Smooth muscle cell of the brain vasculature (primary cell): Measurements from ENCODE around the gene FBXO45.
"Not testable (repeated sequence)": the region's sequence is repeated elsewhere in the genome, so short reads cannot be mapped to it uniquely, and the experiment has no call there.

Source experiments
- DNase-seq: peaks from one replicate; pipeline ENCODE4 v3.0.0-alpha.2; 2012; ENCODE audit warnings: low read depth, low spot score

The FBXO45 gene, protein sequence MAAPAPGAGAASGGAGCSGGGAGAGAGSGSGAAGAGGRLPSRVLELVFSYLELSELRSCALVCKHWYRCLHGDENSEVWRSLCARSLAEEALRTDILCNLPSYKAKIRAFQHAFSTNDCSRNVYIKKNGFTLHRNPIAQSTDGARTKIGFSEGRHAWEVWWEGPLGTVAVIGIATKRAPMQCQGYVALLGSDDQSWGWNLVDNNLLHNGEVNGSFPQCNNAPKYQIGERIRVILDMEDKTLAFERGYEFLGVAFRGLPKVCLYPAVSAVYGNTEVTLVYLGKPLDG

DNA sequence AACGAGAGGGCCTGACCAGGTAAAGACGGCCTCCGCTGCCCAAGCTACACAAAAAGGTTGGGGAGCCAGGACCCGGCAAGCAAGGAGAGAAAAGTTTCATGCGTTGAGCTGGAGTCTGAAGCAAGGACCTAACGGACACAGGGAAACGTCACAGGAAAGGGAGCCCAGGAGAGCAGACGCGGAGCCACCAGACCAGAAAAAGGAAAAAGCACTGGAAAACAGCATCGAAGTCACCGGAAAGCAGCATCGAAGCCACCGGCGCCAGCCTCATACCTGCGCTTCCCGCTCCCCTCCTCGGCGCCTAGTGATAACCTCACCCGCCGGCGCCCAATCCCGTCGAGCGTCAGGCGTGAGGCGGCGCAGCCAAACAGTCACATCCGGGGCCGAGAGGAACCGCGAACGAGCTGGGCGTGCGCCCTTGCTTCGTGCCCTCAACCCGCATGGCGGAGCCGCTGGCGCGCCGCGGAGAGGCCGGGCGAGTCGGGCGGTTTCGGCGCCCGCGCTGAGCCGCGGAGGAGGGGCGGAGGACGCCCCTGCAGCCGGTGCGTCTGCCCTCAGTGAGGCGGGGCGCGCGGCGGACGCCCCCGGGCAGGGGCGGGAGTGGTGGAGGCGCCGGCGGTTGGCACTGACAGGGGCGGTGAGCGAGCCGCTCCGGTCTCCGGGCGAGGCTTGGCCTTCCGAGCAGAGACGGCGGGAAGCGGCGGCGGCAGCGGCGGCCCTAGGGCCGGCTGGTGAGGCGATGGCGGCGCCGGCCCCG is at the start of gene FBXO45, which contains the start of gene WDR53:
FBXO45 (plus strand) TSS at position 415 of the 757 bp plus-strand sequence; CDS start at position 740, 325 bp downstream.
WDR53 (minus strand) TSS at position 309 of the 757 bp plus-strand sequence. CDS start 7,079 bp downstream, outside the sequence.
- peak; percentile 86 for DNase-seq

DNA sequence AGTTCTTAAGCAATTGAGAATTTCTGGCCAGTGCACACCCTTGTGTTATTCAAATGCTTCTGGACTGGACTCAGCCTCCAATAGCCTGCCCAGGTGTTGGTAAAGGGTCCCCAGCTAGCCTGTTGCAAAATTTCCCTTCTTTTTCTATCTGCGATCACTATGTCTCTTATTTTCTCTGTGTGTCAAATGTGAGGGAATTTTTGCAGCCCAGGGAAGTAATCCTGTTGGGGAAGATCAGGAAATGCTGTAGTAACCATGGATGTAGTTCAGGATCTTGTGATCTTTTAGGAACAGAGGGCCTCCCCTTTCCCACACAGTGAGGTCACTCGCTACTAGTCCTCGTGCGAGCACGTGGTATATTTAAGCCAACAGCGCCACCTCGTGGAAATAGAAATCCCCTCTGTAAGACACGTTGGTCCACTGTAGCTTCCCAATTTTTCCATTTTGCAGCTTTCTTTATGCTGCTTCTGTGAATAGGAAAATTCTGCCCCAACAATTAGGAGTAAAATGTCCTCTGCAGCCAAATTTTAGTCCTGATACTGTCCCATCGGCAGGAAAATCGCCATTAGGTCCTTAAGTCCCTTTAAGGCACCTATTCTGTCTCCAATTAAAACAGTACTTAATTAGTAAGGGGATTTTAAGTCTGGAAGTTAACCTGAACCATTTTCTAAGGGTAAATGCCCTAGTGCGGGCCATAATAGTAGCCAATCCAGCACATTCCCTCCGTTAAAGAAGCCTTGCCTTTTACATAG is 49.3 kb upstream of the FBXO45 start:
- DNase-seq = peak; percentile 32

- DNase-seq = no peak
Observed at GRCh38 chr3:196519718-196520082, 48.8 kb upstream of the FBXO45 start.

- not testable (repeated sequence) for DNase-seq
Observed at GRCh38 chr3:196521291-196521690, 47.2 kb upstream of the FBXO45 start.

DNA sequence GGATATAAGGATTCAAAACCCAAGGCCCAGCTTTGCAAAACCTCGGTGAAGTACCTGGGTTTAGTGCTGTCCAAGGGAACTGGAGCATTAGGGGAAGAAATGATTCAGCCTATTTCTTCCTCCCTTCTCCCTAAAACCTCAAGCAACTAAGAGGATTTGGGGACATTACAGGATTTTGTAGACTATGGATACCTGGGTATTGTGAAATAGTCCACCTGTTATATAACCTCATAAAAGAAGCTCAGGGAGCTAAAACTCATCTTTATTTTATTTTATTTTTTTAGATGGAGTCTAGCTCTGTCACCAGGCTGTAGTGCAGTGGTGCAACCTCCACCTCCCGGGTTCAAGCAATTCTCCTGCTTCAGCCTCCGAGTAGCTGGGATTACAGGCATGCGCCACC is 44.6 kb upstream of the FBXO45 start:
- no peak for DNase-seq

- DNase-seq = no peak
Observed at GRCh38 chr3:196524527-196524926, 43.9 kb upstream of the FBXO45 start.

DNA sequence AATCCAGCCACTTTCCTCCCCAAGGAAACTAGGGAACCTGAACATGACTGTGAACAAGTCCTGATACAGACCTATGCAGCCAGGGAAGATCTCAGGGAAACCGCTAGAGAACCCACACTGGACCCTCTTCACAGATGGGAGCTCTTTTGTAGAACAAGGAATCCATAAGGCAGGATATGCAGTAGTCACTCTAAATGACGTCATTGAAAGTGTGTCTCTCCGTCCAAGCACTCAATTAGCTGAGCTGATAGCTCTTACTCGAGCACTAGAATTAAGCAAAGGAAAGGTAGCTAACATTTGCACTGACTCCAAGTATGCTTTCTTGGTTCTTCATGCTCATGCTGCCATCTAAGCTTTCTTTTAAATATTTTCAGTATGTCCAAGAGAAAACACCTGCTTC is 43.3 kb upstream of the FBXO45 start:
- DNase-seq = no peak

DNA sequence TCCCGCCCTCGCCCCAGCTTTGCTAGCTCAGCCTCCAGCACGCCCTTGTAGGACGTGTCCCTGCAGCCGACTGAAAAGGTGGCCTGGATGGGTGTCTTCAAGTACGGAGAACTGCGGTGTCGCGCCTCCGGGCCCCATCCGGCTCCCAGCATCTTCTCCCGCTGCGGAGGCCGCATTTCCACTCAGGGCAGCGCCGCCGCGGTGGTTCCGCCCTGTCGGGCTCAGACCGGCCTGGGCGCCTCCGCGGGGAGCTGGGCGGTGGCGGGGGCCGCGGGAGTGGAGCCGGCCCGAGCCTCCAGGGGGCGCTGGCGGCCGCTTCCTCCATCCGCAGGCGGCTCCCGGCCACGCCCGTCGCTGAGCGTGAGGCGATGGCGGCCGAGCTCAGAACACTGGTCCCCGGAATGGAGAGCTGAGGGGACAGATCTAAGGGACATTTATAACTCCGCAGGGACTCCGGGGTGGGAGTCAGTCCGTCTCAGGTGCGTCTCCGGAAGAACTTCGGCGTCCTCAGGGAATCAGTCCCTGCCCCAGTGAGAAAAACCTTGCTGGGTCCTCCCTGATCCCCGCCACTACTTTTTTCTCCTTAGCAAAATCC is 39.7 kb upstream of the FBXO45 start:
- DNase-seq = peak; percentile 23

- no peak for DNase-seq
Observed at GRCh38 chr3:196531418-196531817, 37.0 kb upstream of the FBXO45 start.

DNA sequence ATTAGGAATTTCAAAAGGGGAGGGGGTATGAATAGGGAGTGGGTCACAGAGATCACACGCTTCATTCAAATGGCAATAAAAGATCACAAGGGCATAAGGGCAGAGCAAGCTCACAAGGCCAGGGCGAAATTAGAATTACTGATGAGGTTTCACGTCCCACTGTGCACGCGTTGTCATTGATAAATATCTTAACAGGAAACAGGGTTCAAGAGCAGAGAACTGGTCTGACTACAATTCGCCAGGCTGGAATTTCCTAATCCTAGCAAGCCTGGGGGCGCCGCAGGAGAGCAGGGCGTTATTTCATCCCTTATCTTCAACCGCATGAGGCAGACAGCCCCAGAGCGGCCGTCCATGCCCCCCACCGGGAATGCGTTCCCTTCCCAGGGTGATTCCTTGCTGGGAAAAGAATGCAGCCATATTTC is 35.2 kb upstream of the FBXO45 start:
- no peak for DNase-seq

DNA sequence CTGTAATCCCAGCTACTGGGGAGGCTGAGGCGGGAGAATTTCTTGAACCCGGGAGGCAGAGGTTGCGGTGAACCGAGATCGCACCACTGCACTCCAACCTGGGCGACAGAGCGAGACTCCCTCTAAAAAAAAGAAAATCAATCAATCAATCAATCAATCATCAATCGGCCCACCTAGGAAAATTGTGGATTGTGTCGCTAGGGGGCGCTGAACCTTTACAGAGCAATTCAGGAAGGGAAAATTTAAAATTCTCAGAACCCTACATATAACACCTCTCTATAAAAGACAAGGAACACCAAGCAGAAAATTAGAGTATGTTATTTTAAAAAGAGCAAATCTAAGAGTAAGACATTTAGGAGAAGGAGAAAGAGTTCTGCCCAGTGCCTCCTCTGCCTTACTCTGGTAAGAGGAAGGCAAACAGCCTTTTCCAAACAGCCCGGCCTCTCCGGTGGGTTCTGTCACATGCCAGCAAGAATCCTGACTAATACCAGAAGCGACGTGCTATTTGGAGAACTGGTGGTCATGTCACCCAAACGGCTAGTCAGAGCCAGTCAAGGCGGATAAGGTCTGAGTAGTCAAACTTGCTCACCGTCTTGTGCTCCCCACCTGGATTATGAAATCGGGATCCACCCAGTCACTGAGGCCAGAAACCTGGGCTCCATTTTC is 31.0 kb upstream of the FBXO45 start:
- no peak for DNase-seq

DNA sequence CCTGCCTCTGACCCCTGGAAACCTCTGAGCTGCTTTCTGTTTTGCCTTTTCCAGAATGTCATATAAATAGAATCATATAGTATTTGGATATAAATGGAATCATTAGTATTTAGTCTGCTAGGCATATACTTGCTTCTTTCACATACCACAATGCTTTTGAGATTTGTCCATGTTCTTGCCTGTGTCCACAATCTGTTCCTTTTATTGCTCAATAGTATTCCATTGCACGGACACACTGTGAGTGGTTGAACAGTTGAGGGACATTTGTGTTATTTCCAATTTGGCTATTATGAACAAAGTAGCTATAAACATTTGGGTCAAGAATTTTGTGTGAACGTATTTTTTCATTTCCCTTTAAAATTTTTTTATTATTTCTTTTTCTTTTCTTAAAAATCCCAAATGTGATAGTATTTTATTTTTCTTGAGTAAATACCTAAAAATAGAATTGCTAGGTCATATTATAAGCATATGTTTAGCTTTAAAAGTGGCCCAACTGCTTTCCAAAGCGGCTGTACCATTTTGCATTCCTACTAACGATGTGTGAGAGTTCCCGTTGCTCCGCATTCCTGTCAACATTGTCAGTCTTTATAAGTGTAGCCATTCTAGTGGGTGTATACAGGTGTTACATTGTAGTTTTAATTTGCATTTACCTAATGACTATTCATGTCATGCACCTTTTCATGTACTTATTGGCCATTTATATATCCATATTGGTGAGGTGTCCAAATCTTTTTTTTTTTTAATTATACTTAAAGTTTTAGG is 26.6 kb upstream of the FBXO45 start:
- DNase-seq = no peak

DNA sequence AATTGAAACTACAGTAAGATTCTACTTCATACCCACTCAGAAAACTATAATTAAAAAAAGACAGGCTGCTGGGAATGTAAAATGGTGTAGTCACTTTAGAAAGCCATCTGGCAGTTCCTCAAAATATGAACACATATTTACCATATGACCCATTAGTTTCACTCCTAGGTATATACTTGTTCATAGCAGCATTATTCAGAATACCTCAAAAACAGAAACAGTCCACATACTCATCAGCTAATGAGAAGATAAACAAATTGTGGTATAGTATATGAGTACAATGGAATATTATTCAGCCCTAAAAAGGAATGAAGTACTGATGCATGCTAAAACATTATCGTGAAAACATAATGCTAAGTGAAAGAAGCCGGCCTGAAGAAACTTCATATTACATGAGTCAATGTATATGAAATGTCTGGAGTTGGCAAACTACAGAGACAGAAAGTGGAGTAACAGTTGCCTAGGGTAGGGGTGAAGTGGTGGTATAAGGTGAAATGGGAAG is 23.9 kb upstream of the FBXO45 start:
- no peak for DNase-seq

GRCh38 chr3:196546537-196546936 is 21.9 kb upstream of the FBXO45 start:
- no peak for DNase-seq

GRCh38 chr3:196547067-196547466 is 21.4 kb upstream of the FBXO45 start:
- no peak for DNase-seq

DNA sequence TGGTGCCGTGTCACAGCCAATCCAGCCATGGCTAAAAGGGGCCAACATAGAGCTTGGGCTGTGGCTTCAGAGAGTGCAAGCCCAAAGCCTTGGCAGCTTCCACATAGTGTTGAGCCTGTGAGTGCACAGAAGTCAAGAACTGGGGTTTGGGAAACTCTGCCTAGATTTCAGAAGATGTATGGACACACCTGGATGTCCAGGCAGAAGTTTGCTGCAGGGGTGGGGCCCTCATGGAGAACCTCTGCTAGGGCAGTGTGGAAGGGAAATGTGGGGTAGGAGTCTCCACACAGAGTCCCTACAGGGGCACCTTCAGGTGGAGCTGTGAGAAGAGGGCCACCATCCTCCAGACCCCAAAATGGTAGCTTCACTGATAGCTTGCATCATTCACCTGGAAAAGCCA is 19.1 kb upstream of the FBXO45 start:
- not testable (repeated sequence) for DNase-seq

DNA sequence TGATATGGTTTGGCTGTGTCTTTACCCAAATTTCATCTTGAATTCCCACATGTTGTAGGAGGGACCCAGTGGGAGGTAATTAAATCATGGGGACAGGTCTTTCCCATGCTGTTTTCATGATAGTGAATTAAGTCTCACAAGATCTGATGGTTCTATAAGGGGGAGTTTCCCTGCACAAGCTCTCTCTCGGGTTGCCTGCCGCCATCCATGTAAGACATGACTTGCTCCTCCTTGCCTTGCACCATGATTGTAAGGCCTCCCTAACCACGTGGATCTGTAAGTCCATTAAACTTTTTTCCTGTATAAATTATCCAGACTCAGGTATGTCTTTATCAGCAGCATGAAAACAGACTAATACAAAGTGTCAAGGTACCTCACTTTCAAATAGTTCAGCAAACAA is 18.3 kb upstream of the FBXO45 start:
- DNase-seq = not testable (repeated sequence)

- DNase-seq = no peak
Observed at GRCh38 chr3:196552253-196552652, 16.2 kb upstream of the FBXO45 start.

GRCh38 chr3:196553551-196553950 is 14.9 kb upstream of the FBXO45 start:
- DNase-seq = no peak

- DNase-seq = no peak
Observed at GRCh38 chr3:196554205-196554604, 14.3 kb upstream of the FBXO45 start.
